SK-N-SH (cell line): Measurements from ENCODE around the gene DAB2. TPM values are rescaled to one million over a fixed set of nuclear protein-coding genes. Genes with fewer than 3 reads are reported as not detected.

Experiments used
- CTCF ChIA-PET: fragments of 300-600, 350-600 bp; formaldehyde crosslinking; extraction: SDS; loops from one replicate; lab custom pipeline; 2021; lab: Yijun Ruan, JAX
- POLR2A ChIA-PET: fragments of 350-600 bp; sonication (Branson Sonifier 250); formaldehyde crosslinking; extraction: SDS; loops from one replicate; lab custom pipeline; 2020; ENCODE audit warnings: antibody characterized with exemption, inconsistent platforms; lab: Yijun Ruan, JAX
- DNase-seq: peaks from one replicate; pipeline ENCODE4 v3.0.0; 2012
- H2AFZ ChIP-seq: fragments of 200-600 bp; sonication (generic); 2 replicates; pipeline ENCODE4 v1.8.1; 2016; ENCODE audit warnings: antibody characterized with exemption, mild to moderate bottlenecking, low read depth
- H3F3A ChIP-seq: fragments of 200-600 bp; sonication (generic); replicated peaks from 2 replicates; pipeline ENCODE3; 2016; ENCODE audit warnings: antibody characterized with exemption, mild to moderate bottlenecking; ENCODE audit not compliant: insufficient read depth
- H3K27ac ChIP-seq, 2 experiments: fragments of 200-500 bp in 1 of 2; fragments of 200-600 bp in 1 of 2; sonication (Bioruptor generic) in 1 of 2; sonication (generic), shearing (Covaris generic) in 1 of 2; 2 replicates each; pipeline versions ENCODE4 v1.5.1 to v1.6.1; 2014 to 2016; ENCODE audit warnings: low read depth in 2 of 2, inconsistent platforms in 1 of 2, low read length in 1 of 2, mild to moderate bottlenecking in 1 of 2, mixed read lengths in 1 of 2
- H3K27me3 ChIP-seq: fragments of 200-600 bp; sonication (generic), shearing (Covaris generic); 2 replicates; pipeline ENCODE4 v1.6.1; 2016; ENCODE audit warnings: mixed run types; ENCODE audit not compliant: insufficient read depth
- H3K36me3 ChIP-seq, 2 experiments: fragments of 200-500 bp in 1 of 2; fragments of 200-600 bp in 1 of 2; sonication (Bioruptor generic) in 1 of 2; sonication (generic) in 1 of 2; replicated peaks in 1 of 2; 2 replicates each; pipeline versions ENCODE3 to v1.5.1; 2014 to 2016; ENCODE audit warnings: low read length in 1 of 2, mild to moderate bottlenecking in 1 of 2; ENCODE audit not compliant: insufficient read depth in 2 of 2, control insufficient read depth in 1 of 2
- H3K4me1 ChIP-seq, 2 experiments: fragments of 200-500 bp in 1 of 2; fragments of 200-600 bp in 1 of 2; sonication (Bioruptor generic) in 1 of 2; sonication (generic), shearing (Covaris generic) in 1 of 2; 2 replicates each; pipeline versions ENCODE4 v1.5.1 to v1.6.1; 2014 to 2016; ENCODE audit warnings: low read depth in 1 of 2, low read length in 1 of 2, mixed run types in 1 of 2; ENCODE audit not compliant: insufficient read depth in 2 of 2, control insufficient read depth in 1 of 2
- H3K4me2 ChIP-seq: fragments of 200-600 bp; sonication (generic), shearing (Covaris generic); 2 replicates; pipeline ENCODE4 v1.6.1; 2017; ENCODE audit warnings: mixed run types
- H3K4me3 ChIP-seq, 2 experiments: fragments of 200-500 bp in 1 of 2; fragments of 200-600 bp in 1 of 2; sonication (Bioruptor generic) in 1 of 2; sonication (generic), shearing (Covaris generic) in 1 of 2; 2 replicates each; pipeline versions ENCODE4 v1.5.1 to v1.8.1; 2014 to 2016; ENCODE audit warnings: low read depth in 2 of 2, inconsistent platforms in 1 of 2, low read length in 1 of 2, mild to moderate bottlenecking in 1 of 2, mixed read lengths in 1 of 2, moderate library complexity in 1 of 2
- H3K79me2 ChIP-seq: fragments of 200-600 bp; sonication (generic); 2 replicates; pipeline ENCODE4 v1.8.1; 2017; ENCODE audit warnings: mild to moderate bottlenecking; ENCODE audit not compliant: insufficient read depth
- H3K9ac ChIP-seq: fragments of 200-600 bp; sonication (generic); 2 replicates; pipeline ENCODE4 v1.6.1; 2017; ENCODE audit warnings: mixed run types
- H3K9me2 ChIP-seq: fragments of 200-600 bp; sonication (generic); 2 replicates; pipeline ENCODE4 v1.6.1; 2017; ENCODE audit warnings: mixed run types
- H3K9me3 ChIP-seq: fragments of 200-600 bp; sonication (generic); 2 replicates; pipeline ENCODE4 v1.6.1; 2017; ENCODE audit warnings: mixed run types, mild to moderate bottlenecking, moderate library complexity
- H4K20me1 ChIP-seq: fragments of 200-600 bp; sonication (generic); 2 replicates; pipeline ENCODE4 v1.6.1; 2017; ENCODE audit warnings: mild to moderate bottlenecking, mixed run types; ENCODE audit not compliant: insufficient read depth
- CHD2 ChIP-seq: fragments of 150-350 bp; IDR thresholded peaks from 2 replicates; pipeline ENCODE4 v1.6.1; 2018; ENCODE audit warnings: low read length; ENCODE audit not compliant: partially characterized antibody
- CTCF ChIP-seq: fragments of 200-600 bp; sonication (generic); IDR thresholded peaks from 2 replicates; pipeline ENCODE4 v1.6.1; 2017; ENCODE audit warnings: antibody characterized with exemption, mild to moderate bottlenecking, moderate library complexity
- EZH2phosphoT487 ChIP-seq: fragments of 200-600 bp; sonication (generic); IDR thresholded peaks from 2 replicates; pipeline ENCODE4 v1.6.1; 2017; ENCODE audit warnings: low read depth, mixed run types, mild to moderate bottlenecking, antibody characterized with exemption, moderate library complexity, borderline replicate concordance
- FOXJ3 ChIP-seq: sonication (generic); formaldehyde crosslinking; IDR thresholded peaks from 2 replicates; pipeline ENCODE4 v1.5.1; 2020; ENCODE audit warnings: mild to moderate bottlenecking, missing genetic modification reagents
- FOXM1 ChIP-seq: IDR thresholded peaks from 2 replicates; pipeline ENCODE4 v1.4.0; 2012; ENCODE audit warnings: low read depth, mild to moderate bottlenecking
- MEF2A ChIP-seq: IDR thresholded peaks from 2 replicates; pipeline ENCODE4 v1.4.0; 2012; ENCODE audit warnings: low read depth, borderline replicate concordance
- NFIC ChIP-seq: IDR thresholded peaks from 2 replicates; pipeline ENCODE4 v1.4.0; 2012; ENCODE audit warnings: borderline replicate concordance
- POLR2AphosphoS5 ChIP-seq: IDR thresholded peaks from 2 replicates; pipeline ENCODE4 v1.6.1; 2012; ENCODE audit warnings: low read depth, low read length
- REST ChIP-seq: IDR thresholded peaks from 2 replicates; pipeline ENCODE4 v1.6.1; 2012; ENCODE audit warnings: mild to moderate bottlenecking, low read depth, low read length, moderate library complexity
- SIN3A ChIP-seq: IDR thresholded peaks from 2 replicates; pipeline ENCODE4 v1.6.1; 2012; ENCODE audit warnings: low read depth, mild to moderate bottlenecking, low read length, moderate library complexity, borderline replicate concordance
- TEAD4 ChIP-seq: IDR thresholded peaks from 2 replicates; pipeline ENCODE4 v1.4.0; 2012; ENCODE audit warnings: mild to moderate bottlenecking, borderline replicate concordance; ENCODE audit not compliant: insufficient read depth
- ZBTB33 ChIP-seq: IDR thresholded peaks from 2 replicates; pipeline ENCODE4 v1.4.0; 2012; ENCODE audit warnings: low read depth, borderline replicate concordance
- WGBS: methylation state at CpG from one replicate; pipeline ENCODE4 v1.1.6; 2017; ENCODE audit warnings: low lambda C conversion rate; 5-methylcytosine and 5-hydroxymethylcytosine counted together
- polyA plus RNA-seq, 3 experiments: library from polyadenylated mRNA; depleted of rRNA; stranded (reverse); fragments of >200 nt; gene quantifications; 2 replicates each; pipeline ENCODE4 v1.2.3, GENCODE V29; 2012

The DAB2 gene
- polyA plus RNA-seq, 1 of the 3 experiments (the other 2 are of a cell fraction): 23.7 TPM

GRCh38 chr5:39470811-39471210 is 46.0 kb upstream of the DAB2 start:
- Histone ChIP-seq H3K27me3 (no peaks in the 10 kb centered on the region), H3K4me2 (no peak overlapping the region), H3K79me2 (no peaks in the 10 kb centered on the region), H2AFZ (no peak overlapping the region), H3F3A (peaks cover 8% of the 10 kb centered on the region), H3K9ac (no peak overlapping the region), H3K9me3 (no peaks in the 10 kb centered on the region), H4K20me1 (no peaks in the 10 kb centered on the region), H3K4me1 (peaks cover 0 to 25% of the 10 kb centered on the region in 2 experiments; a peak in 2 of 4 replicates), H3K27ac (no peak overlapping the region), H3K9me2 (no peaks in the 10 kb centered on the region), H3K36me3 (no peaks in the 10 kb centered on the region), H3K4me3 (no peak overlapping the region)
- ChIA-PET POLR2A (no interaction called here), CTCF (no interaction called here)
- WGBS: 46% methylated on average over 2 of the region's 2 CpGs
- no peak for TF ChIP-seq POLR2AphosphoS5
- TF ChIP-seq FOXM1: no peak
- no peak for TF ChIP-seq CTCF
- TF ChIP-seq CHD2: no peak
- TF ChIP-seq TEAD4: no peak
- TF ChIP-seq FOXJ3 (CRISPR knock-in tag): no peak
- no peak for TF ChIP-seq MEF2A
- no peak for TF ChIP-seq ZBTB33
- no peak for TF ChIP-seq EZH2phosphoT487
- no peak for TF ChIP-seq SIN3A
- no peak for TF ChIP-seq REST
- no peak for TF ChIP-seq NFIC
- no peak for DNase-seq
